SK-N-SH treated with all-trans-retinoic acid at 6 μM for 48 hours (cell line): Measurements from ENCODE around the gene BLMH.

Experiments used
- BACH2 ChIP-seq: fragments of 250-450 bp; sonication (Bioruptor Pico); IDR thresholded peaks from 2 replicates; pipeline ENCODE4 v1.9.0; 2021; ENCODE audit warnings: mild to moderate bottlenecking, borderline replicate concordance
- CREB5 ChIP-seq: fragments of 250-450 bp; sonication (Bioruptor Pico); IDR thresholded peaks from 2 replicates; pipeline ENCODE4 v1.5.1; 2020; ENCODE audit warnings: low read depth, mild to moderate bottlenecking, moderate library complexity
- CSDC2 ChIP-seq: fragments of 250-450 bp; sonication (Bioruptor Pico); IDR thresholded peaks from 2 replicates; pipeline ENCODE4 v1.5.0; 2020; ENCODE audit warnings: mild to moderate bottlenecking, moderate library complexity
- PATZ1 ChIP-seq: fragments of 250-450 bp; sonication (Bioruptor Pico); IDR thresholded peaks from 2 replicates; pipeline ENCODE4 v1.8.0; 2020; ENCODE audit warnings: mild to moderate bottlenecking, moderate library complexity, borderline replicate concordance
- PPARA ChIP-seq: fragments of 250-450 bp; sonication (Bioruptor Pico); IDR thresholded peaks from 2 replicates; pipeline ENCODE4 v1.5.0; 2020; ENCODE audit warnings: mild to moderate bottlenecking, borderline replicate concordance
- TOX ChIP-seq: fragments of 250-450 bp; sonication (Bioruptor Pico); IDR thresholded peaks from 2 replicates; pipeline ENCODE4 v1.8.0; 2021; ENCODE audit warnings: mild to moderate bottlenecking, moderate library complexity, borderline replicate concordance
- ZFP30 ChIP-seq: fragments of 450-650 bp; formaldehyde crosslinking; IDR thresholded peaks from 2 replicates; pipeline ENCODE4 v1.5.0; 2022; ENCODE audit warnings: mild to moderate bottlenecking, moderate library complexity

GRCh38 chr17:30324723-30325122 lies 33.0 kb upstream of the BLMH start:
- TF ChIP-seq ZFP30 (CRISPR knock-in tag) (no peak), CSDC2 (CRISPR knock-in tag) (no peak), CREB5 (CRISPR knock-in tag) (no peak), BACH2 (no peak), TOX (no peak), PPARA (CRISPR knock-in tag) (no peak), PATZ1 (CRISPR knock-in tag) (no peak)
